Islet precursor cell (in vitro differentiated cells): ENCODE data around the gene SDK2.

Experiments used
- DNase-seq: peaks from one replicate; pipeline ENCODE4 v3.0.0-alpha.2; 2018

Gene SDK2

DNA sequence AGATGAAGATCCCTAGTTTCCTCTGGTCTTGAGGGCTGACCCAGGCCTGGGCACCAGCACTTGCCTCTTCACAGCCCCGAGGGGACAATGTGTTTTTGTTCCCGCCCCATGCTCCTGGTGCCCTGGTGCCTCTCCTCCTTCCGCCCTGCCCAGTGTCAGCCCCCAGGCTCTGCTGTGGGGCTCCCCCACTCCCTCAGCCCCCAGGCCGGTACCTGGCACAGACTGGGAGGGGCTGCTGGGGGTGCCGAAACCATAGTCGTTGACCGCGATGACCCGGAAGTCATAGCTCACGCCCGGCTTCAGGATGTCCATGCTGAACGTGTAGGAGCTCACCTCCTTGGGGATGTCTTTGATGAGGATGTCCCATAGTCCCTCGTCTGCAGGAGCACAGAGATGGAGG lies 292.0 kb downstream of the SDK2 start:
- no peak for DNase-seq

DNA sequence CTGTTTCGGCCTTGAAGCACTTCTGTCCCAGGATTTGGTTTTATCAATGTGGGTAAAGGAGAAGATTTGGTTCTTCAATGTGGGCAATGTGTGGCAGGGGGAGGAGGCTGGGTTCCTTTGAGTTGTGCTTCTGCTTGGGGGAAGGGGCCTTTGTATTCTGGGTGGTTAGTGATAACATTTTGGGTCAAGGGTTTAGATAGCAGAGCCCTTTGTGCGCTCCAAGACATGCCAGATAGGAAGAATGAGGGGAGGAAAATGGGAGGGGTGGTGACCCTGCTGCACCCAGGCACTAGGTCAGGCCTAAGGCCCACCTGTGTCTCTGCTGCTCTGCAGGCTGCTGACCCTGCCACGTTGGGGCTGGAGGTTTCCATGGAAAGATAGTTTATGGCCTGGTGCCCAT lies 292.5 kb downstream of the SDK2 start:
- no peak for DNase-seq

GRCh38 chr17:73350864-73351263 lies 293.4 kb downstream of the SDK2 start:
- no peak for DNase-seq

GRCh38 chr17:73349647-73350046 lies 294.6 kb downstream of the SDK2 start:
- DNase-seq: no peak

DNA sequence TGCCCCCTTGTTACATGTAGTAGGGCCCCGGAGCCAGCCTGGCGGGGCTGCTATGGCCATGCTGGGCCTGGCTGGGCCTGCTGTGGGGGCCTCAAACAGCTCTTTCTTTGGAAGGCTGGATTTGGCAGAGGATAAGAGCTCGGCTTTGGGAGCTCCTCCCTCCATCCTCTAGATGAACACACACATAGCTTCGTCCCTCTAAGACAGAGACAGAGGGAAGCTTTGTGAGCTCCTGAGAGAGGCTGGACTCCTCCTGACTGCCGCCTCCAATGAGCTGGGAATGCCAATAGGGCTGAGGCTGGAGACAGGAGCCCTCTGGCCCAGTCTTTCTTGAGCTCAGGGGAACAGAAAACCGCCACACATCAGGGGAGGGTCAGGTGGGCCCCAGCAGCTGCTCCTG lies 295.1 kb downstream of the SDK2 start:
- peak; percentile 86 for DNase-seq

- no peak for DNase-seq
Observed at GRCh38 chr17:73348829-73349095, 295.5 kb downstream of the SDK2 start.

- DNase-seq: peak; percentile 72
Observed at GRCh38 chr17:73348018-73348828, 296.0 kb downstream of the SDK2 start.

DNA sequence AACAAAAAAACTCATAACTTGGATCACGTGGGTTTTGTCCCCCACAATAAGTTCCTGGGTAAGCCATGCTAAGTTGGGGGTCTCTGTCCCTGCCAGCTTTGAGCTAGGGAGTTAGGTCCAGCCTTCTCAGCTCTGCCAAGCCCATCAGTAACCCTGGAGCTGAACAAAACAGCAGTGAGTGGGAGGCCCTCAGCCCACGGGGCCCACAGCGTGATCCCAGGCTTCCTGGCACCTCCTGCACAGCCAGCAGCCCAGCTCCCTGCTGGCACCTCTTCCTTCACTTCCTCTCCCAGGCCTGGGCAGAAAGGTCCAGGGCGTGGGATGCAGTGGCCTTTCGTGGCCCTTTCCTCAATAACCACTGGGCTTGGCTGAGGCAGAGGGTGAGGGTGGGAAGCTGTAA lies 296.9 kb downstream of the SDK2 start:
- DNase-seq: no peak

DNA sequence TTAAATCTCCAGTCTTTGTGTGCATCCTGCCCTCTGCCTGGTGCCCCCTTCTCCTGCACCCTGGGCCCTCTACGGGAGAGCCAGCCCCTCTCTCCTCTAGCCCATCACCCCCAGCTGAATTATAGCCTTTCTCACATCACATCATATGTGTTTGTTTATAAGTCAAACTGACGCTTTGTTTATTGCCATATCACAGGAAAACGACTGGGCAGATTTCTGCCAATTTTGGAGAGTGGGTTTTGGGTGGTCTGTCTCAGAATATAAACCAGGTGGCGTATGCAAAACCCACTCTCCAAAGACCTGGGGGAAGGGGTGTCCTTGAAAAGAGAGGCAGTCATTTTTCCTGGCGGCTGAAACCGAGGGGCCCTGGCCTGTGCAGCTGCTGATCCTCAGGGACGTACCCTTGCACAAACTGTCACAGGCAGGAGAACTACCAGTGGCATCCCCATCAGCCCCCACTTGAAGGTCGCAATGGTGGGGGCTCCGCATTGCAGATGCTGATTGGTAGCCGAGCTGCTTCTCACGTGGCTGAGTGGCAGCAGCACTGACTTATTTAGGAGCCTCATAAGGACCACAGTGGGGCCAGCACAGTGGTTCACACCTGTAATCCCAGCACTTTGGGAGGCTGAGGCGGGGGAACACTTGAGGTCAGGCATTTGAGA lies 297.6 kb downstream of the SDK2 start:
- no peak for DNase-seq

- DNase-seq: peak; percentile 77
Observed at GRCh38 chr17:73343739-73344454, 300.3 kb downstream of the SDK2 start.

- peak; percentile 100 for DNase-seq
Observed at GRCh38 chr17:73343168-73343634, 301.0 kb downstream of the SDK2 start.

DNA sequence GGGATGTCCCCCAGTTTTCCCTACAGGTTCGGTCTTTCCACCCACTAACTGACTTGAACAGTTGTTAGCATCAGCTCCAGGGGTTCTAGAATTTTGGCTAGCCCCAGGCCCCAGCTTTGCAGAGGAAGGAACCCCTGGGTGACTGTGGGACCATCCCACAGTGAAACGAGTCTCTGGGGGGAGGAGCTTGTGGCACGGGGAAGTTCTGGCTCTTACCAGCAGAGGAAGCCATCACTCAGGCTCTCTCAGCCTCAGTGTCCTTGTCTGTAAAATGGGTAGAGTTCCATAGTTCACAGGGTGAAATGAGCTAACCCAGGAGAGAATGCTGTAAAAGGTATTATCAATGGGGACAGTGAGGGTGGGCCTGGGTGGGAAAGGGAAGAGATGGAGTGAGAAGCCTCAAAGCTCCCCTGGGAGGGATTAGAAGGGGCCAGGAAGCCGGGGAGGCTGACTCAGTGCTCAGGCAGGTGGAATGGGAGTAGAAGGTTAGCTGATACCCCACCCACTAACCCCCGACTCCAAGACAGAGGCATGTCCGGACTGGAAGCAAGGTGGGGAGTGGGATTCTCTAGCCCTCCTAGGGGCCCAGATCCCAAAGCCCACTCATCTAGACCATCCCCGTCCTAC lies 301.6 kb downstream of the SDK2 start:
- DNase-seq: peak; percentile 97

DNA sequence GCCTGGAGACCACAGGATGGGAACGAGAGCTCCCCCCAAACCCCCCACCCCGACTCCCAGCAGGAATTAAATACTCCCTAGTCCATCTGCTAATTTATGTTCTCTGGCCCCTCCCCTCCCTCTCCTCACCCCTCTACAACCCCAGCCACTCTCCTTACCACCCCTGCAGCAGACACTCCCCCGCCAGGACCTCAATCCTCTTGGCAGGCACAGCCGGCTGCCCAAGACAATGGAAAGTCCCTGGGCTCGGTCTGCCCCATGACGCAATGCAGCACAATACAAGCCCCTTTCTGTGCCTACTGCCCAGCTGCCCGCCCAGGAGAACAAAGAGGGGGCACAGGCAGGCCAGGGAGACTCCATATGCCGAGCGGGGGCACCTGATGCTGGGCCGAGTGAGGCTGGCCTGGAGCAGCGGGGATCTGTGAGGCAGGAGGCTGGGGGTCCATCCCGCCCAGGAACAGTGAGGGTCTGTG lies 302.2 kb downstream of the SDK2 start:
- peak; percentile 95 for DNase-seq

- DNase-seq: peak; percentile 82
Observed at GRCh38 chr17:73341350-73342049, 302.7 kb downstream of the SDK2 start.

- DNase-seq: no peak
Observed at GRCh38 chr17:73340093-73340596, 304.1 kb downstream of the SDK2 start.

- DNase-seq: no peak
Observed at GRCh38 chr17:73338566-73339197, 305.6 kb downstream of the SDK2 start.

DNA sequence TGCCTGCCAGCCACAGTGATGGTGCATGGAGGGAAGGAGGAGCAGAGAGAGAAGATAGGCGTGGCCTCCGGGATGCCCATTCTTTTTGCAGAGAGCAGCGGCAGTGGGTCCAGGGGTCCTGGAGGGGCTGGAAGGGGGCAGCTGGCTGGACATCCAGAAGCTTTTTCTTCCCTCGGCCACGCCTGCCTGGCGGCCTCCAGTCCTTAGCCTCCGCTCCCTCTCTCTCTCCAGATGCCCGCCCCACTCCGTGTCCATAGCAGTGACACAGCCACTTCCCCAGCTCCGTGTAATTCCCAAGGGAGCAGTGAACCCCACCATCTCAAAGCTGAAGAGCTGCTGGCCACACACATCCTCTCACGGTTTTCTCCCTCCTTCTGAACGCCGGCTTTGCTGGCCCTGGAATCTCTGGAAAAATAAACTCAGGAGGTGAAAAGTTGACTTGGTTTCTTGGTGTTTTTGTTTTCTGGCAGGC lies 306.2 kb downstream of the SDK2 start:
- DNase-seq: no peak

GRCh38 chr17:73337330-73337710 lies 306.9 kb downstream of the SDK2 start:
- DNase-seq: no peak

DNA sequence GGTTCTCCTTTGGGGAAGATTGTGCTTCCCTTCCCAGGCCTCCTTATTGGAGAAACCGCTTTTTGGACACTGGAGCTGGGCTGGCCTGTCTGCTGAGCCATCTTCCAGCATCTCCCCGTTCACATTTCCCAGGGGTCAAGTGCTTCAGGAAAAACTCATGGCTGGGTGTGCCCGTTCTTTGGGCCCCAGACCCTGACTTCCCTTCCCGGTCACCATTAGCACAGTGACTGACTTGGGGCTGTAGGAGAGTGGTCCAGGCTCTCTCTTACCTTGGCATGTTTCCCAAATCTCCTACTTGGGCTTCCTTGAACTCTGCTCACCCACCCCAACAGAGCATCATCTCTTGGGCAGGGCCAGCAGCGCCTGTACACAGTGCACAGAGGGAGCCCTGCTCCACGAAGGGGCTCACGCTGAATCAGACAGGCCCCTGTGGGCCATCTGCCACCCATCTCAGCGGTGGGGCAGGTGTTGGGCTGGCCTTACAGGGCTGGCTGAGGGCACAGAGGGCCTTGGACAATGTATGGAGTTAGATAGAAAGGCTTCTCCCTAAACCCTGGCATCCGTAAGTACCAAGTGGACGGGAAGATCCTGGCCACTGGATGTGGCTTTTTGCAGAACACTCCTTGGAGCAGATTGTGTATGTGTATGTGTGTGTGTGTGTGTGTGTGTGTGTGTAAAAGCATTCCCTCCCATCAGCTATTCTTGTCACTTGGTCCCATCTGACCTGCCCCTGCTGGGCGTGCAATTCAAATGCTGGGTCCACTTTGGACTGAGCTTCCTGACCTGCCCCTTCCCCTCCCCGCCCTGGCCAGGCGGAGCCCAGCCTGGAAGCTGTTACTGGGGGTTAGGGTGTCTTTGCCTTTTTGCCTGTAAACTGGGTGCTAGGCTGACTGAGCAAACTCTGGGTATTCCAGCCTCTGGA lies 307.6 kb downstream of the SDK2 start:
- DNase-seq: no peak

GRCh38 chr17:73335591-73336407 lies 308.4 kb downstream of the SDK2 start:
- no peak for DNase-seq
